ENCODE data around the gene CHST15. TPM values are rescaled to one million over a fixed set of nuclear protein-coding genes. Genes with fewer than 3 reads are reported as not detected.
"Not testable (repeated sequence)": the region's sequence is repeated elsewhere in the genome, so short reads cannot be mapped to it uniquely, and the experiment has no call there.

Gene CHST15
- total and polyA plus RNA-seq, 3 donors from 2014 or later: 9.3 to 12.8 (median 11.5) TPM

- Histone ChIP-seq H3K4me3 (no peak overlapping the region), H3K27ac (no peak overlapping the region), H3K9me3 (no peaks in the 10 kb centered on the region), H3K27me3 (no peaks in the 10 kb centered on the region), H3K36me3 (ENCODE audit: low read depth, missing control alignments) (no peaks in the 10 kb centered on the region), H3K4me1 (peaks cover 13% of the 10 kb centered on the region)
- no peak for DNase-seq
- intact Hi-C loops (cut with DNase I; ENCODE audit: low total_unique reads): no loop called here
- 78 to 85% methylated on average over 8 of the region's 8 CpGs for WGBS, 2 donors
- TF ChIP-seq CTCF (IDR thresholded peaks at IDR 0.05) (no peak), POLR2A (IDR thresholded peaks at IDR 0.05) (no peak)
Measured at GRCh38 chr10:124037784-124038183, 55.6 kb downstream of the CHST15 start.

- Histone ChIP-seq H3K4me1 (peaks cover 15% of the 10 kb centered on the region), H3K36me3 (ENCODE audit: low read depth, missing control alignments) (no peaks in the 10 kb centered on the region), H3K9me3 (no peaks in the 10 kb centered on the region), H3K27ac (no peak overlapping the region), H3K4me3 (no peak overlapping the region), H3K27me3 (no peaks in the 10 kb centered on the region)
- TF ChIP-seq POLR2A (IDR thresholded peaks at IDR 0.05) (no peak), CTCF (IDR thresholded peaks at IDR 0.05) (no peak)
- DNase-seq: no peak
- 93 to 97% methylated on average over 5 of the region's 5 CpGs for WGBS, 2 donors
- intact Hi-C loops (cut with DNase I; ENCODE audit: low total_unique reads): no loop called here
Measured at GRCh38 chr10:124037286-124037685, 56.1 kb downstream of the CHST15 start.

DNA sequence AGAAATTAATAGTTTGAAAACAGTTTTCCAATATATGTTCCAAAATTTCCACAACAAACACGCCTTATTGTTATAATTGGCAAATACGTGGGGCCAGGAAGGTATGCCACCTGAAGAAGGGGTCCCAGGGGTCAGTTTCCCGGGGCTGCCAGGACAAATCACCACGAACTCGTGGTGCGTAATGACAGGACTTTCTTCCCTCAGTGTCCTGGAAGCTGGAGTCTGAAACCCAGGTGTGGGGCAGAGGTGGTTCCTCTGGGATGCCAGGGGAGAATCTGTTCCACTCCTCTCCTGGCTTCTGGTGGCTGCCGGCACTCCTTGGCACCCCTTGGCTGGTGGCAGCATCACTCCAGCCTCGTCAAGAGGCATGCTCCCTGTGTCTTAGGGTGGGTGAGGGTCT is 56.7 kb downstream of the CHST15 start:
- H3K36me3 ChIP-seq (ENCODE audit: low read depth, missing control alignments): no peaks in the 10 kb centered on the region
- DNase-seq: no peak
- H3K4me1 ChIP-seq: peaks cover 15% of the 10 kb centered on the region
- no peak overlapping the region for H3K4me3 ChIP-seq
- H3K27me3 ChIP-seq: no peaks in the 10 kb centered on the region
- no peak for TF ChIP-seq CTCF (IDR thresholded peaks at IDR 0.05)
- no peak for TF ChIP-seq POLR2A (IDR thresholded peaks at IDR 0.05)
- intact Hi-C loops (cut with DNase I; ENCODE audit: low total_unique reads): no loop called here
- no peak overlapping the region for H3K27ac ChIP-seq
- H3K9me3 ChIP-seq: no peaks in the 10 kb centered on the region
- 95% methylated on average over 8 of the region's 8 CpGs for WGBS, 2 donors

- H3K9me3 ChIP-seq: no peaks in the 10 kb centered on the region
- no peaks in the 10 kb centered on the region for H3K36me3 ChIP-seq (ENCODE audit: low read depth, missing control alignments)
- intact Hi-C loops (cut with DNase I; ENCODE audit: low total_unique reads): no loop called here
- H3K27me3 ChIP-seq: no peaks in the 10 kb centered on the region
- peaks cover 15% of the 10 kb centered on the region for H3K4me1 ChIP-seq
- TF ChIP-seq POLR2A (IDR thresholded peaks at IDR 0.05): no peak
- TF ChIP-seq CTCF (IDR thresholded peaks at IDR 0.05): no peak
- WGBS, 2 donors: 64 to 85% methylated on average over 13 to 21 of the region's 21 CpGs
- no peak overlapping the region for H3K4me3 ChIP-seq
- no peak for DNase-seq
- H3K27ac ChIP-seq: no peak overlapping the region
Measured at GRCh38 chr10:124035928-124036558, 57.4 kb downstream of the CHST15 start.

DNA sequence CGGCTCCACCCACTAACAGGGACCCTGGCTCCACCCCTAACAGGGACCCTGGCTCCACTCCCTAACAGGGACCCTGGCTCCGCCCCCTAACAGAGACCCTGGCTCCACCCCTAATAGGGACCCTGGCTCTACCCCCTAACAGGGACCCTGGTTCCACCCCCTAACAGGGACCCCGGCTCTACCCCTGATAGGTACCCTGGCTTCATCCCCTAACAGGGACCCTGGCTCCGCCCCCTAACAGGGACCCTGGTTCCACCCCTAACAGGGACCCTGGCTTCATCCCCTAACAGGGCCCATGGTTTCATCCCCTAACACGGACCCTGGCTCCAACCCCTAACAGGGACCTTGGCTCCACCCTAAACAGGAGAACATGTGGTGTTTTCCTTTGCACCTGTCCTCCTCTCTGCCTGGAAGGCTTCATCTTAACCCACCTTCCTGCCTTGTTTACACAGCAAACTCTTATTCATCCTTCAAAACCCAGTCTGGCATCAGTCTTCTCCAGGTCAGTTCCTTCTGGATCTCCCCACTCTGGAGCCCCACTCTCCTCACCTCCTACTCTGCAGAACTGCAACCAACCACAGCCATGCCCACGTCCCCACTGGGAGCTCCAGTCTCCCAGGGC is 58.0 kb downstream of the CHST15 start:
- Histone ChIP-seq H3K36me3 (ENCODE audit: low read depth, missing control alignments) (no peaks in the 10 kb centered on the region), H3K4me3 (no peak overlapping the region), H3K4me1 (peaks cover 15% of the 10 kb centered on the region), H3K27me3 (no peaks in the 10 kb centered on the region), H3K9me3 (no peaks in the 10 kb centered on the region), H3K27ac (no peak overlapping the region)
- no peak for DNase-seq
- intact Hi-C loops (cut with DNase I; ENCODE audit: low total_unique reads): no loop called here
- no peak for TF ChIP-seq POLR2A (IDR thresholded peaks at IDR 0.05)
- TF ChIP-seq CTCF (IDR thresholded peaks at IDR 0.05): no peak
- 77 to 86% methylated on average over 5 to 6 of the region's 6 CpGs for WGBS, 2 donors

DNA sequence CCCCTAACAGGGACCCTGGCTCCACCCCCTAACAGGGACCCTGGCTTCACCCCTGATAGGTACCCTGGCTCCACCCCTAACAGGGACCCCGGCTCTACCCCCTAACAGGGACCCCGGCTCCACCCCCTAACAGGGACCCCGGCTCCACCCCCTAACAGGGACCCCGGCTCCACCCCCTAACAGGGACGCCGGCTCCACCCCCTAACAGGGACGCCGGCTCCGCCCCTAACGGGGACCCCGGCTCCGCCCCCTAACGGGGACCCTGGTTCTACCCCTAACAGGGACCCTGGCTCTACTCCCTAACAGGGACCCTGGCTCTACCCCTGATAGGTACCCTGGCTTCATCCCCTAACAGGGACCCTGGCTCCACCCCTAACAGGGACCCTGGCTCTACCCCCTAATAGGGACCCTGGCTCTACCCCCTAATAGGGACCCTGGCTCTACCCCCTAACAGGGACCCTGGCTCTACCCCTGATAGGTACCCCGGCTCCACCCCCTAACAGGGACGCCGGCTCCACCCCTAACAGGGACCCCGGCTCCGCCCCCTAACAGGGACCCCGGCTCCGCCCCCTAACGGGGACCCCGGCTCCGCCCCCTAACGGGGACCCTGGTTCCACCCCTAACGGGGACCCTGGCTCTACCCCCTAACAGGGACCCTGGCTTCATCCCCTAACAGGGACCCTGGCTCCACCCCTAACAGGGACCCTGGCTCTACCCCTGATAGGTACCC is 58.7 kb downstream of the CHST15 start:
- DNase-seq; intact Hi-C loops (cut with DNase I; ENCODE audit: low total_unique reads); H3K27me3 ChIP-seq; H3K9me3 ChIP-seq; H3K4me3 ChIP-seq; H3K27ac ChIP-seq; H3K36me3 ChIP-seq (ENCODE audit: low read depth, missing control alignments): not testable (repeated sequence)
- peaks cover 15% of the 10 kb centered on the region for H3K4me1 ChIP-seq
- 62 to 70% methylated on average over 8 to 23 of the region's 25 CpGs for WGBS, 2 donors
